ENCODE data around the gene EN2.

DNA sequence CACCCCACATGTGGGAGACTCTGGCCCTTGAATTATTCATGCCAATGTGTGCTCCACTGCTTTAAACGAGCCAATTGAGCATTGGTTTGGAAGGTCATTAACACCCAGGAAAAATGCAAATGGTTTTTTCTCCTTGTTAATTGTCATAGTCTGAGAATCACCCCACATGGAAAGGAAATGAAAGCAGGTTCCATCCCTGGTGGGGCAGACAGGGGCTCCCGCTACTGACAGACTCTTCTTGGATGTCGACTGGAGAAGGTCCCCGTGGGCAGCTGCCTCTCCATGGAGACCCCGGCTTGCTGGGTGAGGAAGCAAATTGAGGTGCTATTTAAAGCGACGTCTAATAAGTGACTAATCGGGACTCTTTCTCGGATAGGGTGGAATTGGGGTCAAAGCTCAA, 32.0 kb upstream of the EN2 start:
- TF ChIP-seq CTCF (IDR thresholded peaks at IDR 0.05) (no peak), POLR2AphosphoS5 (IDR thresholded peaks at IDR 0.05) (no peak), POLR2A (IDR thresholded peaks at IDR 0.05) (no peak), EP300 (IDR thresholded peaks at IDR 0.05; ENCODE audit: low read depth) (no peak)

All from transverse colon (tissue), 4 donors.